ENCODE data around the gene SLC22A23.

GRCh38 chr6:3353213-3353903 is 103.5 kb downstream of the SLC22A23 start:
- no peak for TF ChIP-seq FOXA1 (IDR thresholded peaks at IDR 0.05)
- TF ChIP-seq TARDBP (IDR thresholded peaks at IDR 0.05): no peak
- TF ChIP-seq SUZ12 (IDR thresholded peaks at IDR 0.05): no peak
- no peak for TF ChIP-seq LEF1 (IDR thresholded peaks at IDR 0.05; ENCODE audit: borderline replicate concordance)
- no peak for TF ChIP-seq ELF4 (IDR thresholded peaks at IDR 0.05)
- TF ChIP-seq CTBP1 (IDR thresholded peaks at IDR 0.05; ENCODE audit: borderline replicate concordance): no peak
- TF ChIP-seq SP1 (IDR thresholded peaks at IDR 0.05): no peak
- no peak for TF ChIP-seq FOXM1 (IDR thresholded peaks at IDR 0.05; ENCODE audit: borderline replicate concordance)
- TF ChIP-seq HDGF (IDR thresholded peaks at IDR 0.05; ENCODE audit: borderline replicate concordance): no peak
- no peak for TF ChIP-seq ZNF384 (IDR thresholded peaks at IDR 0.05)
- no peak for TF ChIP-seq NFRKB (IDR thresholded peaks at IDR 0.05)
- no peak for TF ChIP-seq BHLHE40 (IDR thresholded peaks at IDR 0.05; ENCODE audit: borderline replicate concordance)
- TF ChIP-seq FOXK2 (IDR thresholded peaks at IDR 0.05): no peak

Measured in HEK293T (cell line).